ENCODE data around the gene ZNF684.

- TF ChIP-seq CTCF (IDR thresholded peaks at IDR 0.05), result no peak
- no peak for TF ChIP-seq POLR2A (IDR thresholded peaks at IDR 0.05)
Observed at GRCh38 chr1:40519517-40519916, 11.9 kb upstream of the ZNF684 start.

All from testis (tissue), 2 donors.